GM12878 (cell line): ENCODE measurements around the gene NKAIN4. TPM values are rescaled to one million over a fixed set of nuclear protein-coding genes. Genes with fewer than 3 reads are reported as not detected.

ENCODE experiments used
- ATAC-seq: fragments of 200-7000 bp; cut with Tn5 transposase; 3 replicates; pipeline ENCODE4 v1.9.1; 2020; ENCODE audit warnings: mild to moderate bottlenecking, moderate library complexity
- BruUV-seq: library from RNA; stranded (reverse); fragments of 400-500 nt; replicated peaks from 2 replicates; lab custom pipeline; 2021; lab: Mats Ljungman, UMichigan
- CTCF ChIA-PET: fragments of 300-600 bp; sonication (Branson Sonifier 250); formaldehyde crosslinking; extraction: SDS; loops from one replicate; lab custom pipeline; 2021; ENCODE audit warnings: inconsistent platforms; lab: Yijun Ruan, JAX
- POLR2A ChIA-PET: fragments of 350-600 bp; formaldehyde crosslinking; extraction: SDS; loops from one replicate; lab custom pipeline; 2021; ENCODE audit warnings: inconsistent platforms; lab: Charles Lee
- RAD21 ChIA-PET: fragments of 300-600 bp; sonication (Branson Sonifier 250); formaldehyde crosslinking; loops from one replicate; lab custom pipeline; 2023; ENCODE audit warnings: antibody characterized with exemption; ENCODE audit not compliant: unreplicated experiment; lab: Charles Lee
- SMC1A ChIA-PET: fragments of 300-600 bp; sonication (Branson Sonifier 250); formaldehyde crosslinking; loops from one replicate; lab custom pipeline; 2023; ENCODE audit not compliant: unreplicated experiment, uncharacterized antibody; lab: Charles Lee
- DNase-seq: peaks from one replicate; pipeline ENCODE4 v3.0.0-alpha.2; 2011; ENCODE audit warnings: low read depth, low spot score
- FAIRE-seq: peaks from 3 replicates; lab custom pipeline; 2011; peaks lifted over from hg19 to GRCh38; lab: Jason Lieb, UNC
- H2AFZ ChIP-seq: 2 replicates; pipeline ENCODE4 v1.6.0; 2011; ENCODE audit warnings: low read depth, low read length, control low read depth; ENCODE audit not compliant: control insufficient read depth
- H3K27ac ChIP-seq: 2 replicates; pipeline ENCODE4 v1.5.1; 2011; ENCODE audit warnings: control low read depth; ENCODE audit not compliant: control insufficient read depth, insufficient read depth
- H3K27me3 ChIP-seq, 2 experiments: replicated peaks in 1 of 2; 2 replicates each; pipeline versions ENCODE4 v1.6.0 to v1.6.1; 2011; ENCODE audit warnings: low read length in 1 of 2; ENCODE audit not compliant: control insufficient read depth in 2 of 2, insufficient read depth in 2 of 2
- H3K36me3 ChIP-seq, 2 experiments: 2 replicates each; pipeline ENCODE4 v1.5.1; 2011; ENCODE audit warnings: low read length in 1 of 2; ENCODE audit not compliant: control insufficient read depth in 2 of 2, insufficient read depth in 2 of 2
- H3K4me1 ChIP-seq: 2 replicates; pipeline ENCODE4 v1.6.1; 2011; ENCODE audit warnings: mild to moderate bottlenecking, low read length, moderate library complexity, mixed read lengths; ENCODE audit not compliant: control insufficient read depth, insufficient read depth
- H3K4me2 ChIP-seq: 2 replicates; pipeline ENCODE4 v1.6.0; 2011; ENCODE audit warnings: control low read depth; ENCODE audit not compliant: control insufficient read depth, insufficient read depth
- H3K4me3 ChIP-seq: fragments of 200-600 bp; sonication (generic); 2 replicates; pipeline ENCODE4 v1.5.1; 2016
- H3K79me2 ChIP-seq: 2 replicates; pipeline ENCODE4 v1.6.0; 2011; ENCODE audit warnings: low read length; ENCODE audit not compliant: control insufficient read depth, insufficient read depth
- H3K9ac ChIP-seq: 2 replicates; pipeline ENCODE4 v1.8.0; 2011; ENCODE audit warnings: low read length, control low read depth, mixed read lengths; ENCODE audit not compliant: control insufficient read depth, insufficient read depth
- H3K9me3 ChIP-seq: replicated peaks from 3 replicates; pipeline ENCODE4 v1.5.1; 2011; ENCODE audit warnings: mild to moderate bottlenecking, low read length; ENCODE audit not compliant: control insufficient read depth, insufficient read depth
- H4K20me1 ChIP-seq: 2 replicates; pipeline ENCODE4 v1.6.0; 2011; ENCODE audit not compliant: control insufficient read depth, insufficient read depth
- BHLHE40 ChIP-seq, 2 experiments: fragments of 450-650 bp in 1 of 2; IDR thresholded peaks; 2 replicates each; pipeline ENCODE4 v1.6.1; 2011 to 2017; ENCODE audit warnings: low read depth in 2 of 2, borderline replicate concordance in 1 of 2, improper control_type of control experiment in 1 of 2, low read length in 1 of 2, mild to moderate bottlenecking in 1 of 2
- CREB1 ChIP-seq: IDR thresholded peaks from 2 replicates; pipeline ENCODE4 v1.6.1; 2012; ENCODE audit warnings: low read depth, mild to moderate bottlenecking, inconsistent platforms
- GATAD2B ChIP-seq: fragments of 450-650 bp; conservative IDR thresholded peaks from 2 replicates; pipeline ENCODE4 v1.6.1; 2017; ENCODE audit warnings: low read depth, mild to moderate bottlenecking, moderate library complexity
- HSF1 ChIP-seq: fragments of 150-350 bp; IDR thresholded peaks from 2 replicates; pipeline ENCODE4 v1.6.1; 2014; ENCODE audit warnings: mild to moderate bottlenecking, low read depth, low read length
- KLF5 ChIP-seq: fragments of 450-650 bp; IDR thresholded peaks from 2 replicates; pipeline ENCODE4 v1.6.1; 2014; ENCODE audit warnings: mild to moderate bottlenecking; ENCODE audit not compliant: partially characterized antibody
- MAX ChIP-seq: IDR thresholded peaks from 2 replicates; pipeline ENCODE4 v1.6.1; 2012; ENCODE audit warnings: low read depth, low read length, improper control_type of control experiment
- MTA2 ChIP-seq: fragments of 450-650 bp; IDR thresholded peaks from 2 replicates; pipeline ENCODE4 v1.6.1; 2016; ENCODE audit warnings: low read depth, mild to moderate bottlenecking, moderate library complexity
- NRF1 ChIP-seq: conservative IDR thresholded peaks from 2 replicates; pipeline ENCODE4 v1.6.1; 2011; ENCODE audit warnings: mild to moderate bottlenecking, low read depth, low read length, improper control_type of control experiment
- PAX5 ChIP-seq: IDR thresholded peaks from 2 replicates; pipeline ENCODE4 v1.6.1; 2011; ENCODE audit warnings: low read depth, low read length, borderline replicate concordance
- POLR2AphosphoS2 ChIP-seq: IDR thresholded peaks from 2 replicates; pipeline ENCODE4 v1.6.1; 2011; ENCODE audit warnings: low read depth, mild to moderate bottlenecking, low read length, improper control_type of control experiment, moderate library complexity
- RAD51 ChIP-seq: fragments of 450-650 bp; IDR thresholded peaks from 2 replicates; pipeline ENCODE4 v1.6.1; 2016; ENCODE audit warnings: moderate library complexity, mild to moderate bottlenecking, inconsistent platforms
- SIX5 ChIP-seq: IDR thresholded peaks from 2 replicates; pipeline ENCODE4 v1.6.1; 2011; ENCODE audit warnings: mild to moderate bottlenecking, low read depth, low read length, moderate library complexity; ENCODE audit not compliant: severe bottlenecking
- ZNF207 ChIP-seq: fragments of 450-650 bp; IDR thresholded peaks from 2 replicates; pipeline ENCODE4 v1.6.1; 2014; ENCODE audit warnings: antibody characterized with exemption, mild to moderate bottlenecking, borderline replicate concordance
- WGBS: methylation state at CpG from one replicate; pipeline ENCODE4 v1.1.6; 2016; ENCODE audit warnings: low lambda C conversion rate; ENCODE audit not compliant: insufficient replicate concordance, insufficient coverage; ENCODE audit errors: missing lambda C conversion rate; 5-methylcytosine and 5-hydroxymethylcytosine counted together
- in situ Hi-C: fragments of 300-500 bp; cut with MboI; formaldehyde crosslinking; loops from 9 replicates; pipeline ENCODE4 v1.14.3; 2018; ENCODE audit warnings: mixed read lengths
- intact Hi-C: fragments of 100-400 bp; cut with micrococcal nuclease; formaldehyde crosslinking; loops from one replicate; pipeline ENCODE4 v1.14.2; 2022; ENCODE audit not compliant: unreplicated experiment
- polyA plus RNA-seq, 11 experiments: library from polyadenylated mRNA; depleted of rRNA in 4 of 11; unstranded in 6 of 11; stranded (reverse) in 5 of 11; fragments of >200 nt; fragmentation: Nextera tagmentation in 4 of 11; fragmentation: Illumina TruSeq in 1 of 11; extraction: Ambion mirVana in 4 of 11; extraction: Trizol in 1 of 11; gene quantifications; 1 replicate in 1 of 11; 2 replicates in 10 of 11; pipeline versions ENCODE4 v1.2.1 to v1.2.3, GENCODE V29; 2011 to 2016; ENCODE audit warnings: inconsistent platforms in 2 of 11, missing spikeins in 2 of 11, low read depth in 1 of 11
- total RNA-seq, 4 experiments: library from RNA; depleted of rRNA in 3 of 4; stranded (reverse); fragments of >200 nt in 3 of 4; fragmentation: Illumina TruSeq in 1 of 4; extraction: Trizol in 1 of 4; gene quantifications; 2 replicates each; pipeline versions ENCODE4 v1.2.1 to v1.2.3, GENCODE V29; 2013 to 2021
- TF ChIP-seq, protein P1 (sequence below): fragments of 450-650 bp; IDR thresholded peaks from 2 replicates; pipeline ENCODE4 v1.6.1; 2018; ENCODE audit warnings: mild to moderate bottlenecking, low read depth, moderate library complexity; ENCODE audit not compliant: partially characterized antibody

The NKAIN4 gene
- total and polyA plus RNA-seq, 10 of the 15 experiments (the other 5 are each of a cell fraction or from before 2014, with no cell fraction given) = 0.11 TPM; not detected in 9

GRCh38 chr20:63272105-63273058 is 18.1 kb upstream of the NKAIN4 start, which contains the start of gene ARFGAP1:
ARFGAP1 (plus strand) TSS chr20:63272813; CDS start chr20:63275581, 2,768 bp downstream.
- ATAC-seq = peak; percentile 97
- no peaks in the 10 kb centered on the region for H3K9me3 ChIP-seq
- H3K9ac ChIP-seq = peak within 1 kb of the TSS; percentile 95
- WGBS = under 1% methylated on average over 50 of the region's 97 CpGs
- peak within 1 kb of the TSS; percentile 91 for H3K4me3 ChIP-seq
- POLR2A ChIA-PET = interaction anchor here (0.6 kb wide), 1 partner anchor 886 kb away, joined by 5 read pairs; the partner anchor contains the start of gene RPS21
- FAIRE-seq = peak; percentile 70
- no peaks in the 10 kb centered on the region for H3K27me3 ChIP-seq
- peaks cover 3% of the 10 kb centered on the region for H3K4me1 ChIP-seq
- peak; percentile 28 for DNase-seq
- H2AFZ ChIP-seq = peak within 1 kb of the TSS; percentile 64
- peaks cover 26% of the 10 kb centered on the region for H3K79me2 ChIP-seq
- intact Hi-C loops (loop anchor here (5.0 kb wide), 1 partner anchor 50 kb away; no protein-coding TSS in a partner anchor), in situ Hi-C loops (no loop called here)
- BruUV-seq = no TSS peak
- H4K20me1 ChIP-seq = no peaks in the 10 kb centered on the region
- SMC1A ChIA-PET = interaction anchor here (0.8 kb wide), 1 partner anchor 265 kb away, joined by 3 read pairs; the partner anchor contains the start of gene PTK6
- peaks cover 3 to 6% of the 10 kb centered on the region in 2 experiments; a peak in 3 of 4 replicates for H3K36me3 ChIP-seq
- RAD21 ChIA-PET = no interaction called here
- H3K27ac ChIP-seq = peak within 1 kb of the TSS; percentile 76
- CTCF ChIA-PET = interaction anchor here (0.6 kb wide), 1 partner anchor 49 kb away, joined by 4 read pairs; no protein-coding TSS in a partner anchor
- peak within 1 kb of the TSS; percentile 95 for H3K4me2 ChIP-seq
- peak; percentile 75 for TF ChIP-seq KLF5
- TF ChIP-seq RAD51 = no peak
- TF ChIP-seq SIX5 = peak; percentile 52
- TF ChIP-seq NRF1 = no peak
- TF ChIP-seq POLR2AphosphoS2 = peak; percentile 57; the same call in 1 of the 2 replicates
- TF ChIP-seq, protein P1, sequence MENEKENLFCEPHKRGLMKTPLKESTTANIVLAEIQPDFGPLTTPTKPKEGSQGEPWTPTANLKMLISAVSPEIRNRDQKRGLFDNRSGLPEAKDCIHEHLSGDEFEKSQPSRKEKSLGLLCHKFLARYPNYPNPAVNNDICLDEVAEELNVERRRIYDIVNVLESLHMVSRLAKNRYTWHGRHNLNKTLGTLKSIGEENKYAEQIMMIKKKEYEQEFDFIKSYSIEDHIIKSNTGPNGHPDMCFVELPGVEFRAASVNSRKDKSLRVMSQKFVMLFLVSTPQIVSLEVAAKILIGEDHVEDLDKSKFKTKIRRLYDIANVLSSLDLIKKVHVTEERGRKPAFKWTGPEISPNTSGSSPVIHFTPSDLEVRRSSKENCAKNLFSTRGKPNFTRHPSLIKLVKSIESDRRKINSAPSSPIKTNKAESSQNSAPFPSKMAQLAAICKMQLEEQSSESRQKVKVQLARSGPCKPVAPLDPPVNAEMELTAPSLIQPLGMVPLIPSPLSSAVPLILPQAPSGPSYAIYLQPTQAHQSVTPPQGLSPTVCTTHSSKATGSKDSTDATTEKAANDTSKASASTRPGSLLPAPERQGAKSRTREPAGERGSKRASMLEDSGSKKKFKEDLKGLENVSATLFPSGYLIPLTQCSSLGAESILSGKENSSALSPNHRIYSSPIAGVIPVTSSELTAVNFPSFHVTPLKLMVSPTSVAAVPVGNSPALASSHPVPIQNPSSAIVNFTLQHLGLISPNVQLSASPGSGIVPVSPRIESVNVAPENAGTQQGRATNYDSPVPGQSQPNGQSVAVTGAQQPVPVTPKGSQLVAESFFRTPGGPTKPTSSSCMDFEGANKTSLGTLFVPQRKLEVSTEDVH = no peak
- TF ChIP-seq CREB1 = peak; percentile 89
- 0 out of 2 replicates have a peak, but pooled peaks have one; percentile 29 for TF ChIP-seq ZNF207
- TF ChIP-seq PAX5 = peak; percentile 54; the same call in 1 of the 2 replicates
- peak; percentile 91 for TF ChIP-seq GATAD2B
- TF ChIP-seq BHLHE40 (IDR thresholded peaks at IDR 0.05; ENCODE audit: borderline replicate concordance in 1 of 2, low read depth in 2 of 2, low read length in 1 of 2) = peak; percentile 26 to 73; a peak in 1 of 4 replicates
- TF ChIP-seq MTA2 = no peak
- 0 out of 2 replicates have a peak, but pooled peaks have one; percentile 33 for TF ChIP-seq MAX
- no peak for TF ChIP-seq HSF1
